HL-60 (cell line): Measurements from ENCODE around the gene GPN3.

Experiments
- DNase-seq, 2 experiments: peaks; one replicate each; pipeline ENCODE4 v3.0.0-alpha.2; 2010 to 2020; ENCODE audit warnings: low read depth in 1 of 2, low spot score in 1 of 2
- H3K27ac ChIP-seq: fragments of 250-450 bp; sonication (Bioruptor Pico); replicated peaks from 2 replicates; pipeline ENCODE4 v1.5.1; 2020; ENCODE audit warnings: mild to moderate bottlenecking, moderate library complexity
- H3K27me3 ChIP-seq: fragments of 250-450 bp; sonication (Bioruptor Pico); 2 replicates; pipeline ENCODE4 v1.5.1; 2021; ENCODE audit warnings: mild to moderate bottlenecking, moderate library complexity; ENCODE audit not compliant: insufficient read depth, poor library complexity, severe bottlenecking
- H3K4me3 ChIP-seq: replicated peaks from 2 replicates; pipeline ENCODE4 v1.5.1; 2011; ENCODE audit warnings: mild to moderate bottlenecking, control low read depth, low read length; ENCODE audit not compliant: insufficient read depth
- CTCF ChIP-seq: IDR thresholded peaks from one replicate; pipeline ENCODE4 v1.5.1; 2011; ENCODE audit warnings: low read length, control low read depth, inconsistent platforms; ENCODE audit not compliant: insufficient read depth
- GABPA ChIP-seq: IDR thresholded peaks from 2 replicates; pipeline ENCODE4 v1.6.1; 2012; ENCODE audit warnings: low read depth
- POLR2AphosphoS5 ChIP-seq: IDR thresholded peaks from 2 replicates; pipeline ENCODE4 v1.6.1; 2012; ENCODE audit warnings: low read depth
- REST ChIP-seq: IDR thresholded peaks from 2 replicates; pipeline ENCODE4 v1.6.1; 2012; ENCODE audit warnings: low read depth; ENCODE audit not compliant: insufficient replicate concordance
- SPI1 ChIP-seq: IDR thresholded peaks from 2 replicates; pipeline ENCODE4 v1.6.1; 2012; ENCODE audit warnings: low read depth, mild to moderate bottlenecking, borderline replicate concordance
- long read RNA-seq: library from polyadenylated mRNA; unstranded; transcript quantifications from one replicate; pipeline ENCODE4 v2.0.0, GENCODE V29; 2020

The GPN3 gene
- long read RNA-seq, transcript GPN3-201 (8 exons, 1,468 nt), result major isoform, 288 of 314 reads
- long read RNA-seq, partial matches to known transcripts, result 4 of 314 reads
- long read RNA-seq, other reads (novel, unspliced or antisense), result 15 of 314 reads

- H3K4me3 ChIP-seq, result peak within 1 kb of the TSS; percentile 95
- TF ChIP-seq CTCF (no peak), SPI1 (no peak), REST (peak; percentile 10), POLR2AphosphoS5 (peak; percentile 94), GABPA (no peak)
- DNase-seq, result peak; percentile 98
These were observed at the start of gene GPN3, which contains the start of gene FAM216A for GRCh38 chr12:110468214-110469048. Gene GPN3 (minus strand): TSS chr12:110468257. CDS start chr12:110468203, 54 bp downstream. Gene FAM216A (plus strand): TSS chr12:110468845. CDS start chr12:110468876, 31 bp downstream.

GRCh38 chr12:110516995-110517394 lies 48.9 kb upstream of the GPN3 start:
- Histone ChIP-seq H3K27me3 (no peaks in the 10 kb centered on the region), H3K27ac (no peak overlapping the region), H3K4me3 (no peak overlapping the region)
- no peak for TF ChIP-seq CTCF
- no peak for DNase-seq

More at GRCh38 chr12:110468214-110469048, at the start of gene GPN3, which contains the start of gene FAM216A:
- H3K27ac ChIP-seq, result peak within 1 kb of the TSS; percentile 99
- H3K27me3 ChIP-seq, result no peaks in the 10 kb centered on the region

GRCh38 chr12:110514363-110514762 lies 46.3 kb upstream of the GPN3 start:
- Histone ChIP-seq H3K27ac (no peak overlapping the region), H3K27me3 (no peaks in the 10 kb centered on the region), H3K4me3 (no peak overlapping the region)
- no peak for TF ChIP-seq REST
- no peak for DNase-seq

GRCh38 chr12:110513842-110514241 lies 45.8 kb upstream of the GPN3 start:
- TF ChIP-seq POLR2AphosphoS5 (no peak), CTCF (no peak), SPI1 (no peak), GABPA (no peak), REST (no peak)
- no peak for DNase-seq
- H3K27me3 ChIP-seq, result no peaks in the 10 kb centered on the region
- no peak overlapping the region for H3K27ac ChIP-seq
- H3K4me3 ChIP-seq, result no peak overlapping the region
